ENCODE data around the gene PACRG. TPM values are rescaled to one million over a fixed set of nuclear protein-coding genes. Genes with fewer than 3 reads are reported as not detected.

The PACRG gene
- polyA plus RNA-seq, 1 donor from 2014 or later, result 16.6 TPM

- H3K79me2 ChIP-seq (replicated peaks; ENCODE audit: insufficient read depth, low read length), result no peaks in the 10 kb centered on the region
- no peaks in the 10 kb centered on the region for H4K20me1 ChIP-seq (ENCODE audit: insufficient read depth)
- no peaks in the 10 kb centered on the region for H3F3A ChIP-seq (ENCODE audit: insufficient read depth, low read length, poor library complexity, severe bottlenecking)
- no peak overlapping the region for H3K4me2 ChIP-seq (ENCODE audit: low read length)
- no peaks in the 10 kb centered on the region for H3K27me3 ChIP-seq (ENCODE audit: insufficient read depth, low read depth, low read length)
- no peak overlapping the region for H3K4me3 ChIP-seq (ENCODE audit: low read length)
- TF ChIP-seq, protein P1, sequence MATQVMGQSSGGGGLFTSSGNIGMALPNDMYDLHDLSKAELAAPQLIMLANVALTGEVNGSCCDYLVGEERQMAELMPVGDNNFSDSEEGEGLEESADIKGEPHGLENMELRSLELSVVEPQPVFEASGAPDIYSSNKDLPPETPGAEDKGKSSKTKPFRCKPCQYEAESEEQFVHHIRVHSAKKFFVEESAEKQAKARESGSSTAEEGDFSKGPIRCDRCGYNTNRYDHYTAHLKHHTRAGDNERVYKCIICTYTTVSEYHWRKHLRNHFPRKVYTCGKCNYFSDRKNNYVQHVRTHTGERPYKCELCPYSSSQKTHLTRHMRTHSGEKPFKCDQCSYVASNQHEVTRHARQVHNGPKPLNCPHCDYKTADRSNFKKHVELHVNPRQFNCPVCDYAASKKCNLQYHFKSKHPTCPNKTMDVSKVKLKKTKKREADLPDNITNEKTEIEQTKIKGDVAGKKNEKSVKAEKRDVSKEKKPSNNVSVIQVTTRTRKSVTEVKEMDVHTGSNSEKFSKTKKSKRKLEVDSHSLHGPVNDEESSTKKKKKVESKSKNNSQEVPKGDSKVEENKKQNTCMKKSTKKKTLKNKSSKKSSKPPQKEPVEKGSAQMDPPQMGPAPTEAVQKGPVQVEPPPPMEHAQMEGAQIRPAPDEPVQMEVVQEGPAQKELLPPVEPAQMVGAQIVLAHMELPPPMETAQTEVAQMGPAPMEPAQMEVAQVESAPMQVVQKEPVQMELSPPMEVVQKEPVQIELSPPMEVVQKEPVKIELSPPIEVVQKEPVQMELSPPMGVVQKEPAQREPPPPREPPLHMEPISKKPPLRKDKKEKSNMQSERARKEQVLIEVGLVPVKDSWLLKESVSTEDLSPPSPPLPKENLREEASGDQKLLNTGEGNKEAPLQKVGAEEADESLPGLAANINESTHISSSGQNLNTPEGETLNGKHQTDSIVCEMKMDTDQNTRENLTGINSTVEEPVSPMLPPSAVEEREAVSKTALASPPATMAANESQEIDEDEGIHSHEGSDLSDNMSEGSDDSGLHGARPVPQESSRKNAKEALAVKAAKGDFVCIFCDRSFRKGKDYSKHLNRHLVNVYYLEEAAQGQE (IDR thresholded peaks at IDR 0.05; ENCODE audit: borderline replicate concordance), result no peak
- no peak for TF ChIP-seq EZH2 (IDR thresholded peaks at IDR 0.05; ENCODE audit: borderline replicate concordance, insufficient read depth, low read length, poor library complexity, severe bottlenecking)
- TF ChIP-seq SMC3 (conservative IDR thresholded peaks at IDR 0.05; ENCODE audit: poor library complexity), result no peak
- TF ChIP-seq RAD21 (conservative IDR thresholded peaks at IDR 0.05), result no peak
- no peak for TF ChIP-seq EP300 (conservative IDR thresholded peaks at IDR 0.05; ENCODE audit: poor library complexity, severe bottlenecking)
- no peak for TF ChIP-seq TAF1 (IDR thresholded peaks at IDR 0.05; ENCODE audit: low read depth)
- TF ChIP-seq CTCF (IDR thresholded peaks at IDR 0.05; ENCODE audit: poor library complexity, severe bottlenecking), result no peak
- no peak for TF ChIP-seq POLR2AphosphoS5 (IDR thresholded peaks at IDR 0.05)
- TF ChIP-seq MXI1 (conservative IDR thresholded peaks at IDR 0.05; ENCODE audit: poor library complexity, severe bottlenecking), result no peak
- H3K9me3 ChIP-seq (ENCODE audit: low read length), result no peaks in the 10 kb centered on the region
- H3K9me2 ChIP-seq (ENCODE audit: insufficient read depth, low read length), result no peaks in the 10 kb centered on the region
- no peak overlapping the region for H3K9ac ChIP-seq (ENCODE audit: low read length)
- no peak overlapping the region for H3K27ac ChIP-seq (ENCODE audit: low read length)
- H2AFZ ChIP-seq (ENCODE audit: low read depth, low read length), result no peak overlapping the region
- no peaks in the 10 kb centered on the region for H3K36me3 ChIP-seq (ENCODE audit: insufficient read depth, low read length)
Measured at GRCh38 chr6:162722633-162723032, 5.1 kb upstream of the PACRG start.

GRCh38 chr6:162726947-162727321, 840 bp upstream of the PACRG start:
- H3K36me3 ChIP-seq (ENCODE audit: insufficient read depth, low read length), result no peaks in the 10 kb centered on the region
- no peaks in the 10 kb centered on the region for H3K9me2 ChIP-seq (ENCODE audit: insufficient read depth, low read length)
- H2AFZ ChIP-seq (ENCODE audit: low read depth, low read length), result peak overlapping the region; percentile 81
- peak overlapping the region; percentile 83 for H3K4me3 ChIP-seq (ENCODE audit: low read length)
- no peaks in the 10 kb centered on the region for H3K79me2 ChIP-seq (replicated peaks; ENCODE audit: insufficient read depth, low read length)
- peak overlapping the region; percentile 63 for H3K27ac ChIP-seq (ENCODE audit: low read length)
- no peaks in the 10 kb centered on the region for H3K27me3 ChIP-seq (ENCODE audit: insufficient read depth, low read depth, low read length)
- no peaks in the 10 kb centered on the region for H4K20me1 ChIP-seq (ENCODE audit: insufficient read depth)
- peak overlapping the region; percentile 4 for H3K4me2 ChIP-seq (ENCODE audit: low read length)
- H3K9me3 ChIP-seq (ENCODE audit: low read length), result no peaks in the 10 kb centered on the region
- H3K9ac ChIP-seq (ENCODE audit: low read length), result peak overlapping the region; percentile 82
- TF ChIP-seq TAF1 (IDR thresholded peaks at IDR 0.05; ENCODE audit: low read depth) (no peak), MXI1 (conservative IDR thresholded peaks at IDR 0.05; ENCODE audit: poor library complexity, severe bottlenecking) (no peak), EP300 (conservative IDR thresholded peaks at IDR 0.05; ENCODE audit: poor library complexity, severe bottlenecking) (no peak), EZH2 (IDR thresholded peaks at IDR 0.05; ENCODE audit: borderline replicate concordance, insufficient read depth, low read length, poor library complexity, severe bottlenecking) (no peak), SMC3 (conservative IDR thresholded peaks at IDR 0.05; ENCODE audit: poor library complexity) (no peak), POLR2AphosphoS5 (IDR thresholded peaks at IDR 0.05) (no peak), RAD21 (conservative IDR thresholded peaks at IDR 0.05) (no peak), CTCF (IDR thresholded peaks at IDR 0.05; ENCODE audit: poor library complexity, severe bottlenecking) (no peak)
- TF ChIP-seq, protein P1 (IDR thresholded peaks at IDR 0.05; ENCODE audit: borderline replicate concordance), result no peak
- no peaks in the 10 kb centered on the region for H3F3A ChIP-seq (ENCODE audit: insufficient read depth, low read length, poor library complexity, severe bottlenecking)

Measured in neural cell (in vitro differentiated cells).